Spleen (tissue), 11 donors: ENCODE measurements around the gene PALM3. TPM values are rescaled to one million over a fixed set of nuclear protein-coding genes. Genes with fewer than 3 reads are reported as not detected.

Experiments used
- DNase-seq: peaks from one replicate; pipeline ENCODE4 v3.0.0-alpha.2; 2020
- H3K27ac ChIP-seq, 8 donors: fragments of 200-600 bp; sonication (generic) in 7 of 8; 1 replicate in 4 of 8; 2 replicates in 4 of 8; pipeline versions ENCODE4 v1.5.0 to v1.8.0; 2016 to 2021; ENCODE audit warnings: inconsistent platforms in 4 of 8, mild to moderate bottlenecking in 4 of 8, moderate library complexity in 1 of 8
- H3K27me3 ChIP-seq, 7 donors: fragments of 200-600 bp; sonication (generic) in 6 of 7; replicated peaks in 1 of 7; 1 replicate in 4 of 7; 2 replicates in 3 of 7; pipeline versions ENCODE4 v1.5.0 to v1.8.0; 2016 to 2021; ENCODE audit warnings: inconsistent platforms in 3 of 7, mild to moderate bottlenecking in 1 of 7
- H3K36me3 ChIP-seq, 6 donors: fragments of 200-600 bp; sonication (generic) in 5 of 6; 1 replicate in 4 of 6; 2 replicates in 2 of 6; pipeline versions ENCODE4 v1.5.0 to v1.8.0; 2016 to 2021; ENCODE audit warnings: inconsistent platforms in 2 of 6
- H3K4me1 ChIP-seq, 6 donors: fragments of 200-600 bp; sonication (generic) in 5 of 6; 1 replicate in 3 of 6; 2 replicates in 3 of 6; pipeline versions ENCODE4 v1.5.0 to v1.8.0; 2016 to 2021; ENCODE audit warnings: inconsistent platforms in 3 of 6
- H3K4me3 ChIP-seq, 8 donors: fragments of 200-600 bp; sonication (generic) in 7 of 8; 1 replicate in 4 of 8; 2 replicates in 4 of 8; pipeline versions ENCODE4 v1.5.0 to v1.8.0; 2016 to 2021; ENCODE audit warnings: inconsistent platforms in 4 of 8, mild to moderate bottlenecking in 4 of 8, moderate library complexity in 2 of 8
- H3K9me3 ChIP-seq, 8 donors: fragments of 200-600 bp; sonication (generic) in 7 of 8; 1 replicate in 4 of 8; 2 replicates in 4 of 8; pipeline versions ENCODE4 v1.5.0 to v1.8.0; 2016 to 2021; ENCODE audit warnings: inconsistent platforms in 4 of 8
- CTCF ChIP-seq, 11 experiments: fragments of 200-600 bp in 7 of 11; fragments of 450-650 bp in 4 of 11; sonication (generic) in 4 of 11; IDR thresholded peaks in 8 of 11; conservative IDR thresholded peaks in 3 of 11; 1 replicate in 7 of 11; 2 replicates in 4 of 11; pipeline versions ENCODE4 v1.4.0 to v1.8.0; 2016 to 2021; ENCODE audit warnings: antibody characterized with exemption in 11 of 11, inconsistent platforms in 4 of 11, mild to moderate bottlenecking in 1 of 11
- POLR2A ChIP-seq, 3 donors: fragments of 450-650 bp; IDR thresholded peaks; one replicate each; pipeline ENCODE4 v1.5.1; 2017; ENCODE audit warnings: antibody characterized with exemption in 3 of 3, mild to moderate bottlenecking in 1 of 3
- POLR2AphosphoS5 ChIP-seq, 3 donors: sonication (generic); formaldehyde crosslinking; IDR thresholded peaks; one replicate each; pipeline ENCODE4 v1.5.1; 2017; ENCODE audit warnings: antibody characterized with exemption in 3 of 3
- WGBS, 5 donors: extraction: QIAGEN DNeasy Blood & Tissue Kit in 3 of 5; methylation state at CpG; one replicate each; pipeline versions ENCODE4 v1.1.5 to v1.1.7; 2013 to 2018; 5-methylcytosine and 5-hydroxymethylcytosine counted together
- intact Hi-C: fragments of 100-400 bp; cut with DNase I; formaldehyde crosslinking; loops from one replicate; pipeline ENCODE4 v1.15.0; 2023; ENCODE audit warnings: low total_unique reads
- polyA plus RNA-seq, 3 donors: library from polyadenylated mRNA; stranded (reverse); fragments of 200-250 nt; gene quantifications; one replicate each; pipeline ENCODE4 v1.2.1, GENCODE V29; 2013
- total RNA-seq, 7 donors: library from RNA; depleted of rRNA in 3 of 7; stranded (reverse); fragments of >200 nt in 3 of 7; fragmentation: NEBNext Ultra II Directional in 4 of 7; extraction: Animal tissue kit (Norgen Biotek cat#: 25700) in 4 of 7; gene quantifications; one replicate each; pipeline versions ENCODE4 v1.1.0 to v1.2.1, GENCODE V29; 2016 to 2021
- donor health status: healthy with polysubstance abuse.
- donor health status: DM: no; HTN: no; CAD: no; lungs with moderate emphysema.
- donor health status: DM: no; HTN: no; CAD: no.
- donor health status: Bipolar disorder and iron deficiency.
- donor health status: healthy.
- donor health status: DM: no; HTN: no; CAD: no.
- donor health status: DM: yes; HTN: yes; CAD: no.

The PALM3 gene
- total and polyA plus RNA-seq, 10 donors = 0.02 to 0.32 (median 0.05) TPM; not detected in 7

GRCh38 chr19:14085309-14085995 lies 23.6 kb upstream of the PALM3 start, which contains the start of gene C19orf67:
C19orf67 (minus strand) TSS chr19:14085783; CDS start chr19:14085627, 156 bp downstream.
- WGBS, 5 donors = 80 to 90% (median 86%) methylated on average over 40 to 54 of the region's 54 CpGs
- Histone ChIP-seq H3K9me3 (no peaks in the 10 kb centered on the region), H3K36me3 (peaks cover 0 to 20% (median 6%) of the 10 kb centered on the region in 6 donors), H3K27me3 (no peaks in the 10 kb centered on the region), H3K4me3 (no peak within 1 kb of the TSS), H3K4me1 (peaks cover 9 to 44% (median 29%) of the 10 kb centered on the region in 6 donors), H3K27ac (no peak within 1 kb of the TSS)
- intact Hi-C loops = loop anchor here (10.0 kb wide), 1 partner anchor 49 kb away; the partner anchor contains the start of gene ASF1B
- DNase-seq = no peak
- TF ChIP-seq CTCF (IDR thresholded peaks at IDR 0.05 in 8 of 11, conservative IDR thresholded peaks at IDR 0.05 in 3 of 11) (no peak), POLR2A (IDR thresholded peaks at IDR 0.05) (no peak), POLR2AphosphoS5 (IDR thresholded peaks at IDR 0.05) (no peak)

- TF ChIP-seq CTCF (IDR thresholded peaks at IDR 0.05 in 8 of 11, conservative IDR thresholded peaks at IDR 0.05 in 3 of 11) (no peak), POLR2A (IDR thresholded peaks at IDR 0.05) (no peak), POLR2AphosphoS5 (IDR thresholded peaks at IDR 0.05) (no peak)
- Histone ChIP-seq H3K27ac (peak overlapping the region in 3 of 8 donors; percentile 89 to 94 (median 94)), H3K4me1 (peaks cover 7 to 57% (median 31%) of the 10 kb centered on the region in 6 donors), H3K27me3 (no peaks in the 10 kb centered on the region), H3K9me3 (no peaks in the 10 kb centered on the region), H3K4me3 (peak overlapping the region in 3 of 8 donors; percentile 68 to 75 (median 72)), H3K36me3 (peaks cover 0 to 5% (median 0%) of the 10 kb centered on the region in 6 donors)
- intact Hi-C loops = loop anchor here (10.0 kb wide), 1 partner anchor 52 kb away; the partner anchor contains the start of gene ASF1B
- WGBS, 5 donors = 0 to 80% (median 39%) methylated on average over 1 of the region's 1 CpG
- DNase-seq = no peak
These were observed 20.7 kb upstream of the PALM3 start for GRCh38 chr19:14082675-14082960.

- peaks cover 0 to 4% (median 0%) of the 10 kb centered on the region in 6 donors for H3K36me3 ChIP-seq
- DNase-seq = no peak
- H3K27me3 ChIP-seq = no peaks in the 10 kb centered on the region
- intact Hi-C loops = loop anchor here (10.0 kb wide), 1 partner anchor 53 kb away; the partner anchor contains the start of gene ASF1B
- WGBS, 5 donors = 23 to 34% (median 26%) methylated on average over 17 to 24 of the region's 24 CpGs
- H3K4me3 ChIP-seq = peak overlapping the region; percentile 66 to 77 (median 70)
- TF ChIP-seq POLR2AphosphoS5 (IDR thresholded peaks at IDR 0.05) (peak in 1 of 3 donors; percentile 63), CTCF (IDR thresholded peaks at IDR 0.05 in 8 of 11, conservative IDR thresholded peaks at IDR 0.05 in 3 of 11) (no peak), POLR2A (IDR thresholded peaks at IDR 0.05) (no peak)
- H3K9me3 ChIP-seq = no peaks in the 10 kb centered on the region
- peaks cover 7 to 59% (median 31%) of the 10 kb centered on the region in 6 donors for H3K4me1 ChIP-seq
- peak overlapping the region; percentile 85 to 96 (median 92) for H3K27ac ChIP-seq
These were observed 20.2 kb upstream of the PALM3 start for GRCh38 chr19:14081797-14082674.
